Mesenchymal stem cell (in vitro differentiated cells and primary cell): Measurements from ENCODE around the gene COX5B. TPM values are rescaled to one million over a fixed set of nuclear protein-coding genes. Genes with fewer than 3 reads are reported as not detected.
"Not testable (repeated sequence)": the region's sequence is repeated elsewhere in the genome, so short reads cannot be mapped to it uniquely, and the experiment has no call there.

Experiments
- DNase-seq: peaks from one replicate; pipeline ENCODE4 v3.0.0-alpha.2; 2013
- H2AFZ ChIP-seq: one replicate; pipeline ENCODE4 v1.6.1; 2013; ENCODE audit warnings: low read depth, mild to moderate bottlenecking, control low read depth, inconsistent platforms, low read length, moderate library complexity
- H2AK5ac ChIP-seq: 2 replicates; pipeline ENCODE4 v1.6.1; 2013; ENCODE audit warnings: low read length, moderate library complexity, mild to moderate bottlenecking, inconsistent platforms; ENCODE audit not compliant: severe bottlenecking
- H2BK120ac ChIP-seq: one replicate; pipeline ENCODE4 v1.6.1; 2013; ENCODE audit warnings: low read depth, mild to moderate bottlenecking, inconsistent platforms, low read length, moderate library complexity
- H2BK12ac ChIP-seq, 2 experiments: one replicate each; pipeline ENCODE4 v1.6.1; 2013; ENCODE audit warnings: inconsistent platforms in 2 of 2, low read length in 2 of 2, mild to moderate bottlenecking in 2 of 2, moderate library complexity in 2 of 2, control low read depth in 1 of 2
- H2BK15ac ChIP-seq: one replicate; pipeline ENCODE4 v1.6.1; 2013; ENCODE audit warnings: mild to moderate bottlenecking, low read depth, inconsistent platforms; ENCODE audit not compliant: poor library complexity, severe bottlenecking
- H2BK5ac ChIP-seq: 2 replicates; pipeline ENCODE4 v1.6.1; 2013; ENCODE audit warnings: low read depth, mild to moderate bottlenecking, low read length, control low read depth, inconsistent platforms; ENCODE audit not compliant: poor library complexity, severe bottlenecking
- H3K14ac ChIP-seq, 2 experiments: one replicate each; pipeline ENCODE4 v1.6.1; 2013; ENCODE audit warnings: inconsistent platforms in 2 of 2, low read length in 2 of 2, control low read depth in 1 of 2, mild to moderate bottlenecking in 1 of 2, moderate library complexity in 1 of 2
- H3K18ac ChIP-seq, 2 experiments: one replicate each; pipeline ENCODE4 v1.6.1; 2013; ENCODE audit warnings: inconsistent platforms in 2 of 2, low read length in 2 of 2, control low read depth in 1 of 2, low read depth in 1 of 2, mild to moderate bottlenecking in 1 of 2
- H3K23ac ChIP-seq, 2 experiments: one replicate each; pipeline ENCODE4 v1.6.1; 2013; ENCODE audit warnings: inconsistent platforms in 2 of 2, low read length in 2 of 2, mild to moderate bottlenecking in 2 of 2, moderate library complexity in 2 of 2, control low read depth in 1 of 2
- H3K27ac ChIP-seq: 2 replicates; pipeline ENCODE4 v1.5.1; 2013; ENCODE audit warnings: mild to moderate bottlenecking, moderate library complexity, low read length, control low read depth, inconsistent platforms; ENCODE audit not compliant: poor library complexity, severe bottlenecking
- H3K27me3 ChIP-seq, 2 experiments: 2 replicates each; pipeline versions ENCODE4 v1.6.1 to v1.7.0; 2013; ENCODE audit warnings: low read length in 2 of 2, mild to moderate bottlenecking in 2 of 2, moderate library complexity in 2 of 2, control low read depth in 1 of 2, inconsistent platforms in 1 of 2; ENCODE audit not compliant: control insufficient read depth in 1 of 2, insufficient read depth in 1 of 2
- H3K36me3 ChIP-seq, 2 experiments: 2 replicates each; pipeline versions ENCODE4 v1.6.1 to v1.7.0; 2013; ENCODE audit warnings: low read length in 2 of 2, control low read depth in 1 of 2, inconsistent platforms in 1 of 2, low read depth in 1 of 2, mild to moderate bottlenecking in 1 of 2; ENCODE audit not compliant: insufficient read depth in 2 of 2, control insufficient read depth in 1 of 2
- H3K4ac ChIP-seq, 2 experiments: one replicate each; pipeline ENCODE4 v1.6.1; 2013; ENCODE audit warnings: inconsistent platforms in 2 of 2, low read length in 2 of 2, mild to moderate bottlenecking in 2 of 2, moderate library complexity in 2 of 2, control low read depth in 1 of 2, low read depth in 1 of 2
- H3K4me1 ChIP-seq: 2 replicates; pipeline ENCODE4 v1.6.1; 2013; ENCODE audit warnings: low read depth, low read length, control low read depth; ENCODE audit not compliant: control insufficient read depth, insufficient read depth
- H3K4me2 ChIP-seq: 2 replicates; pipeline ENCODE4 v1.6.1; 2013; ENCODE audit warnings: low read length, mild to moderate bottlenecking, inconsistent platforms; ENCODE audit not compliant: poor library complexity, severe bottlenecking
- H3K4me3 ChIP-seq, 2 experiments: 2 replicates each; pipeline versions ENCODE4 v1.5.1 to v1.7.0; 2013; ENCODE audit warnings: low read length in 2 of 2, mild to moderate bottlenecking in 2 of 2, control low read depth in 1 of 2, low read depth in 1 of 2; ENCODE audit not compliant: insufficient read depth in 1 of 2
- H3K79me1 ChIP-seq: replicated peaks from 2 replicates; pipeline ENCODE4 v1.6.1; 2013; ENCODE audit warnings: mild to moderate bottlenecking, control low read depth, low read length, inconsistent platforms; ENCODE audit not compliant: poor library complexity, severe bottlenecking
- H3K9ac ChIP-seq: 2 replicates; pipeline ENCODE4 v1.7.0; 2013; ENCODE audit warnings: mild to moderate bottlenecking, low read length, moderate library complexity
- H3K9me3 ChIP-seq: 2 replicates; pipeline ENCODE4 v1.7.0; 2013; ENCODE audit warnings: mild to moderate bottlenecking, low read length; ENCODE audit not compliant: control insufficient read depth
- H4K8ac ChIP-seq: one replicate; pipeline ENCODE4 v1.6.1; 2013; ENCODE audit warnings: inconsistent platforms, mild to moderate bottlenecking, low read length, moderate library complexity
- H4K91ac ChIP-seq: one replicate; pipeline ENCODE4 v1.6.1; 2013; ENCODE audit warnings: mild to moderate bottlenecking, low read length, inconsistent platforms
- WGBS: methylation state at CpG from one replicate; pipeline ENCODE4 v1.1.7; 2013; ENCODE audit warnings: mixed read lengths; 5-methylcytosine and 5-hydroxymethylcytosine counted together
- polyA plus RNA-seq, 2 experiments: library from polyadenylated mRNA; stranded (reverse); fragments of 200-250 nt; gene quantifications; one replicate each; pipeline ENCODE4 v1.2.3, GENCODE V29; 2013

The COX5B gene, protein sequence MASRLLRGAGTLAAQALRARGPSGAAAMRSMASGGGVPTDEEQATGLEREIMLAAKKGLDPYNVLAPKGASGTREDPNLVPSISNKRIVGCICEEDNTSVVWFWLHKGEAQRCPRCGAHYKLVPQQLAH
- polyA plus RNA-seq (2013, experiment 1 of 2), result 242 TPM
- polyA plus RNA-seq (2013, experiment 2 of 2), result 244 TPM

DNA sequence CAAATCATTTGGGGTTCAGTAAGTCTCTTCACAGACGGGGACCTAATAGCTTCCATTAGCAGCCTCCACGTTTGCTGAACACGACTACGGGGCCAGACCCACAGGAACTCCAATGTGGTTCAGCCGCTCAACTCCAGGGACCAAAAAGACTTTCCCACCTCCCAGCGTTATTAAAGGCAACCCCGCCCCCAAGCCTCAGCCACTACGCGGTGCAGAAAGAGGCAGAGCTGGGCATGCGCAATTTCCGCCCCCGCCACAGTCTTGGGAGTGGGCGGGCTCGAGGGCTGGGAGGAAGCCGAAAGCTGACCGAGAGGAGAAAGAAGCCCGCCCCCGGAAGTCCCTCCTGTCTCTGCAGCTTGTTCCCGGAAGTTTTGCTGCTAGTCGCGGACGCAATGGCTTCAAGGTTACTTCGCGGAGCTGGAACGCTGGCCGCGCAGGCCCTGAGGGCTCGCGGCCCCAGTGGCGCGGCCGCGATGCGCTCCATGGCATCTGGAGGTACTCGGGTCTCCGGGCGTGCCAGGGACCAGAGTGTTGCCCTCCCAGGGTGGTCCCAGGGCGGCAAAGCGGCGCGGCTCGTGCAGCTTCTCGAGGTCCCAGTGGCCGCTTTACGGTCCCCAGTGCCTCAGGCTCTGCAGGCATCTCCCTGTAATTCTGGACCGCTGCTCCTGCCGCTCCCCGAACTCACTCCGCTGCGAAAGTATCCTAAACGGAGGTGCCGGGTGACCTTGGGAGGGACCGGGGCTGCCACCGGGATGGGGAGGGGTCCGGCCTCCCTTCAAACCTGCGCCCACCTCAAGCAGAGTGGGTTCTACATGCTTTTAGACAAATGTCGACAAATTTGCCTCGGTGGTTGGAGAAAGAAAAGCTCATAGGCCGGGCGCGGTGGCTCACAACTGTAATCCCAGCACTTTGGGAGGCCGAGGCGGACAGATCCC, at the start of gene COX5B:
Gene COX5B (plus strand): TSS at position 368 of the 935 bp plus-strand sequence. CDS start 25 bp downstream, at position 393.
- peak within 1 kb of the TSS; percentile 97 for H4K8ac ChIP-seq
- H2AK5ac ChIP-seq, result no peak within 1 kb of the TSS
- H3K23ac ChIP-seq, result peak within 1 kb of the TSS in 1 of 2 experiments; percentile 46
- peak within 1 kb of the TSS; percentile 87 to 98 for H3K4me3 ChIP-seq
- peak within 1 kb of the TSS; percentile 99 for H3K9ac ChIP-seq
- peaks cover 9 to 35% of the 10 kb centered on the region in 2 experiments for H3K36me3 ChIP-seq
- H2BK5ac ChIP-seq, result peak within 1 kb of the TSS; percentile 50
- H3K27me3 ChIP-seq, result no peaks in the 10 kb centered on the region
- peak within 1 kb of the TSS; percentile 9 to 99 for H3K14ac ChIP-seq
- peak within 1 kb of the TSS in 1 of 2 experiments; percentile 72 for H2BK12ac ChIP-seq
- peak within 1 kb of the TSS; percentile 99 for H2AFZ ChIP-seq
- H3K18ac ChIP-seq, result peak within 1 kb of the TSS; percentile 91 to 99
- peak within 1 kb of the TSS; percentile 77 for H4K91ac ChIP-seq
- peak within 1 kb of the TSS; percentile 85 for H3K27ac ChIP-seq
- peak within 1 kb of the TSS; percentile 86 for H3K4me2 ChIP-seq
- peak within 1 kb of the TSS; percentile 42 for H2BK120ac ChIP-seq
- peaks cover 7% of the 10 kb centered on the region for H3K79me1 ChIP-seq
- H3K4ac ChIP-seq, result peak within 1 kb of the TSS; percentile 77 to 87
- 2% methylated on average over 63 of the region's 63 CpGs for WGBS
- DNase-seq, result peak; percentile 98
- peak within 1 kb of the TSS; percentile 84 for H2BK15ac ChIP-seq
- H3K9me3 ChIP-seq, result no peaks in the 10 kb centered on the region
- peaks cover 6% of the 10 kb centered on the region for H3K4me1 ChIP-seq

DNA sequence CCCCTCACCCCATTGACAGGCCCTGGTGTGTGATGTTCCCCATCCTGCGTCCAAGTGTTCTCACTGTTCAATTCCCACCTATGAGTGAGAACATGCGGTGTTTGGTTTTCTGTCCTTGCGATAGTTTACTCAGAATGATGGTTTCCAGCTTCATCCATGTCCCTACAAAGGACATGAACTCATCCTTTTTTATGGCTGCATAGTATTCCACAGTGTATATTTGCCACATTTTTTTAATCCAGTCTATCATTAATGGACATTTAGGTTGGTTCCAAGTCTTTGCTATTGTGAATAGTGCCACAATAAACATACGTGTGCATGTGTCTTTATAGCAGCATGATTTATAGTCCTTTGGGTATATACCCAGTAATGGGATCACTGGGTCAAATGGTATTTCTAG, 49.7 kb upstream of the COX5B start:
- not testable (repeated sequence) for H3K23ac ChIP-seq, H3K36me3 ChIP-seq, H3K4me3 ChIP-seq, H2BK120ac ChIP-seq, H3K4me1 ChIP-seq, H2BK12ac ChIP-seq, H3K14ac ChIP-seq, H4K91ac ChIP-seq, H2BK15ac ChIP-seq, DNase-seq, H3K79me1 ChIP-seq, H3K9ac ChIP-seq, H3K27me3 ChIP-seq, H4K8ac ChIP-seq, H3K4me2 ChIP-seq, H3K27ac ChIP-seq, H3K9me3 ChIP-seq, H2BK5ac ChIP-seq, H3K4ac ChIP-seq, H3K18ac ChIP-seq, H2AK5ac ChIP-seq, H2AFZ ChIP-seq
- WGBS, result 89% methylated on average over 2 of the region's 4 CpGs

DNA sequence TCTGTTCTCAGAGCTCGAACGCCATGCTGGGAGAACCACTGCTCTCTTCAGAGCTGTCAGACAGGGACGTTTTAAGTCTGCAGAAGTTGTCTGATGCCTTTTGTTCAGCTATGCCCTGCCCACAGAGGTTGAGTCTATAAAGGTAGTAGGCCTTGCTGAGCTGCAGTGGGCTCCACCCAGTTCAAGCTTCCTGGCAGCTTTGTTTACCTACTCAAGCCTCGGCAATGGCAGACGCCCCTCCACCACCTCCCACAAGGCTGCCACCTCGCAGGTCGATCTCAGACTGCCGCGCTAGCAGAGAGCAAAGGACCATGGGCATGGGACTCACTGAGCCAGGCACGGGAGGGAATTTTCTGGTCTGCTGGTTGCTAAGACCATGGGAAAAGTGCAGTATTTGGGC, 44.3 kb upstream of the COX5B start:
- not testable (repeated sequence) for H3K4me1 ChIP-seq, H3K27me3 ChIP-seq

DNA sequence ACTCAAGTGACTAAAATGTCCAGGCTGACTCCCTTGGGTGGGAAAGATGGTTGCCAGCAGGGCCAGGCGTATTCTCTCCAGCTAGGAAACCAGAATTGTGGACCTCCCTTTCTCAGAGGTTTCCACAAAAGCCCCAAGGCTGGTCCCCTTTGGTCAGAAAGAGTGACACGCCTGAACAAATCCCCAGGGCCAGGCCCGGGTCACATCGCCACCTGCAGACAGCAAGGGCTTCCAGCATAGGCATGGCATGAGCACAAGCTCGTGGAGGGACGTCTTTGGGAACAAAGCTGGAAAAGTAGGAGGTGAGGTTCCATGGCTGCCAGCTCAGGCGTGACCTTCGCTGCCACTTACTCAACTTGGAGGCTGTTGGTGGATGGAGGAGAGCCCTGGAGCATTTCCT, 40.8 kb upstream of the COX5B start:
- H3K4me3 ChIP-seq, H3K27me3 ChIP-seq, H2BK12ac ChIP-seq, H3K36me3 ChIP-seq, H4K8ac ChIP-seq, H3K9ac ChIP-seq, DNase-seq, H2BK120ac ChIP-seq, H3K4me1 ChIP-seq, H3K9me3 ChIP-seq, H2BK15ac ChIP-seq, H3K23ac ChIP-seq, H3K4me2 ChIP-seq, H2BK5ac ChIP-seq, H3K79me1 ChIP-seq, H2AFZ ChIP-seq, H3K14ac ChIP-seq, H3K18ac ChIP-seq, H3K27ac ChIP-seq, H4K91ac ChIP-seq, H2AK5ac ChIP-seq, H3K4ac ChIP-seq: not testable (repeated sequence)
- WGBS, result no CpG with 5 or more reads among the region's 8 CpGs

More for the DNA sequence above, 44.3 kb upstream of the COX5B start:
- not testable (repeated sequence) for H3K4ac ChIP-seq, H3K18ac ChIP-seq, H4K8ac ChIP-seq, H3K27ac ChIP-seq, H2BK15ac ChIP-seq, H4K91ac ChIP-seq, H3K14ac ChIP-seq, H3K79me1 ChIP-seq, H2BK120ac ChIP-seq, H2AK5ac ChIP-seq, H2BK12ac ChIP-seq, H2BK5ac ChIP-seq, H3K4me3 ChIP-seq, H3K36me3 ChIP-seq, H3K9ac ChIP-seq, H3K23ac ChIP-seq, H3K4me2 ChIP-seq, H2AFZ ChIP-seq, DNase-seq, H3K9me3 ChIP-seq
- no CpG with 5 or more reads among the region's 10 CpGs for WGBS
